AG04449 (cell line): ENCODE measurements around the gene ACO2.

Experiments used
- CTCF ChIA-PET: fragments of 350-600 bp; formaldehyde crosslinking; extraction: SDS; loops from one replicate; lab custom pipeline; 2021; ENCODE audit warnings: antibody characterized with exemption; lab: Yijun Ruan, JAX
- POLR2A ChIA-PET: fragments of 400-600, 350-600 bp; formaldehyde crosslinking; extraction: SDS; loops from one replicate; lab custom pipeline; 2020; ENCODE audit warnings: antibody characterized with exemption, inconsistent platforms; lab: Yijun Ruan, JAX
- DNase-seq: peaks from one replicate; pipeline ENCODE4 v3.0.0-alpha.2; 2010; ENCODE audit warnings: low read depth, low spot score
- H3K4me3 ChIP-seq: 2 replicates; pipeline ENCODE4 v1.5.1; 2011; ENCODE audit warnings: low read depth, mild to moderate bottlenecking, control low read depth, low read length
- CTCF ChIP-seq: IDR thresholded peaks from one replicate; pipeline ENCODE4 v1.5.1; 2011; ENCODE audit warnings: mild to moderate bottlenecking, moderate library complexity, low read length, control low read depth, inconsistent platforms; ENCODE audit not compliant: insufficient read depth; ENCODE audit errors: missing control alignments

ACO2 gene

DNA sequence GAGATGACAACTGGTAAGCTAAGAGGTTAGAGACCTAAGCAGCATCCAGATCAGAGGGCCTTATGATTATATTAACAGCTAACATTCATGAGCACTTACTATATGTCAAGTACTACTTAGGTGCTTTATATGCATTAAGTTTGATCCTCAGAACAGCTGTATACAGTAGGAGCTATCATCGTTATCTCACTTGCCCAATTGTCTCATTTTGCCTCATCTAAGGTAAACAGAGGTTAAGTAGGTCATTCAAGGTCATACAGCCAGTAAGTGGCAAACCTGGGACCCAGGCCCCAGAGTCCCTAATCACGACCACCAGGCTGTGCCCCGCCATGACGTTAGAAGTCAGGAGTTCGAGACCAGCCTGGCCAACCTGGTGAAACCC, 79.9 kb downstream of the ACO2 start:
- no peak for TF ChIP-seq CTCF
- H3K4me3 ChIP-seq = no peak overlapping the region
- POLR2A ChIA-PET = no interaction called here
- CTCF ChIA-PET = interaction anchor here (1.2 to 3.8 kb wide), 4 partner anchors 9 to 48 kb away, joined by 4 to 16 read pairs (median 8); partner anchors contain the start of gene CSDC2
- DNase-seq = no peak

DNA sequence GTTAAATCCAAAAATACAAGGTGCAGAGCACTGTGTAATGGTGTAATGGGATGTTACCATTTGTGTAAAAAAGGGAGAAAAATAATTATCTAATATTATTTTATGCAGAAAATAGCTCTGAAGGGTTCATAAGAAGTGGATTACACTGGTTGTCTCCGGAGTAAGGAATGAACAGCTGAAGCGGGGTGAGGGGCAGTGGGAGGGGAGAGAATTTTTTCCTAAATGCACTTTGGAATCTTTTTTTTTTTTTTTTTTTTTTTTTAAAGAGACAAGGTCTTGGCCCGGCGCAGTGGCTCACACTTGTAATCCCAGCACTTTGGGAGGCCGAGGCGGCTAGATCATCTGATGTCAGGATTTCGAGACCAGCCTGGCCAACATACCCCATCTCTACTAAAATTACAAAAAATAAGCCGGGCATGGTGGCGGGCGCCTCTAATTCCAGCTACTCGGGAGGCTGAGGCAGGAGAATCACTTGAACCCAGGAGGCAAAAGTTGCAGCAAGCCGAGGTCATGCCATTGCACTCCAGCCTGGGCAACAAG, 82.1 kb downstream of the ACO2 start:
- DNase-seq = no peak
- CTCF ChIA-PET = interaction anchor here (1.3 to 5.0 kb wide), 3 partner anchors 10 to 148 kb away, joined by 3 to 34 read pairs (median 5); no protein-coding TSS in a partner anchor
- POLR2A ChIA-PET = no interaction called here
- H3K4me3 ChIP-seq = no peak overlapping the region
- TF ChIP-seq CTCF = no peak

DNA sequence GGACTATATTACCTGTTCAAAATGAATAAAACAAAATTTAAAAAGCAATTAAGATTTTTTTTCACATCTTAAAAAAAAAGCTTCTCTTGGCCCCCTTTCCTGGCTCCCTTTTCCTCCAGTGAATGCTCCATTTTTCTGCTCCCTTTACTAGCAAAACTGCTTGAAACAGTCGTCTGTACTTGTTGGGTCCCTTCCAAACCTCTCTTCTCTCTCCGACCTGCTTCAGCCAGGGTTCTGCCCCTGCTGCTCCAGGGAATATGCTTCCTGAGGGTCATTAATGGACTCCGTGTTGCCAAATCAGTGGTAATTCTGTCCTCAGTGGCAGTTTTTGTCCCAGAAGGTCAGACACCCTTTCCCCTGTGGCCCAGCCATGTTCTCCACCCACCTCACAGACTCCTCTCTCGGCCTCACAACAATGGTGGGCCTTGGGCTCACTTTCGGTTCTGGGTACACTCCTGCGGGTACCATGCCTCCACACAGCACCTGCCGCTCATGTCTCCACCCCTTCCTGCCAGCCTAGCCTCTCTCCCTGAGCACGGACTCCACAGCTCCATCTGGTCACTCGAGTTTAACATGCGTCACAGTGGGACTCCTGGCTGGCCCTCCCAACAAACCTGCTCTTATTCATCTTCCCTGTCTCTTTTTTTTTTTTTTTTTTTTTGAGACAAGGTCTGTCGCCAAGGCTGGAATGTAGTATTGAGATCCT, 83.1 kb downstream of the ACO2 start:
- ChIA-PET POLR2A (interaction anchor here (0.6 kb wide), 1 partner anchor 9 kb away, joined by 3 read pairs; the partner anchor contains the start of gene CSDC2), CTCF (interaction anchor here (0.8 to 5.0 kb wide), 5 partner anchors 8 to 149 kb away, joined by 3 to 34 read pairs (median 5); partner anchors contain the start of genes PMM1 and POLR3H)
- H3K4me3 ChIP-seq = no peak overlapping the region
- no peak for DNase-seq
- TF ChIP-seq CTCF = no peak

GRCh38 chr22:41555325-41555982, 86.5 kb downstream of the ACO2 start:
- TF ChIP-seq CTCF = no peak
- ChIA-PET POLR2A (no interaction called here), CTCF (interaction anchor here (1.6 to 3.6 kb wide), 4 partner anchors 8 to 43 kb away, joined by 4 to 19 read pairs (median 6); partner anchors contain the start of gene POLR3H)
- DNase-seq = no peak
- no peak overlapping the region for H3K4me3 ChIP-seq

- CTCF ChIA-PET = interaction anchor here (1.6 to 3.6 kb wide), 5 partner anchors 8 to 42 kb away, joined by 4 to 19 read pairs (median 10); partner anchors contain the start of gene POLR3H
- H3K4me3 ChIP-seq = no peak overlapping the region
- DNase-seq = no peak
- TF ChIP-seq CTCF = no peak
- POLR2A ChIA-PET = interaction anchor here (0.6 to 1.4 kb wide), 3 partner anchors 19 to 42 kb away, joined by 3 to 10 read pairs (median 3); partner anchors contain the start of gene PMM1
These were observed 87.6 kb downstream of the ACO2 start for GRCh38 chr22:41556561-41556960.
